ENCODE data around the gene FAM50A.
"Not testable (repeated sequence)": the region's sequence is repeated elsewhere in the genome, so short reads cannot be mapped to it uniquely, and the experiment has no call there.

The FAM50A gene

DNA sequence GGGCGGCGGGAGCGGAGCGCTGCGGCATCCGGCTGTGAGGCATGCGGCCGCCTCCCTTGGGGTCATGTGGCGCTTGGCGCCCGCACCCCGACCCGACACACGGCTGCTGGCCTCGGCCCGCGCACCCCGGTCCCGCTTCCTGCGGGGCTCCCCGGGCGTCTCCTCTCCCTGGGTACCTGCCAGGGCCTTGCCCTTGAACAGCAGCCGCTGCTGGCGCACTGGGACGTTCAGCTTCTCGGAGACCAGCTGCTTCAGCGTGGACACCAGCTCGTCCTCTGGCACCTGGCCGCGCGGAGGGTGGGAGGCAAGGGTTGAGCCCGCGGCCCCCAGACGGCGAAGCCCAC, 42.1 kb downstream of the FAM50A start:
- peak; percentile 75 for DNase-seq

DNA sequence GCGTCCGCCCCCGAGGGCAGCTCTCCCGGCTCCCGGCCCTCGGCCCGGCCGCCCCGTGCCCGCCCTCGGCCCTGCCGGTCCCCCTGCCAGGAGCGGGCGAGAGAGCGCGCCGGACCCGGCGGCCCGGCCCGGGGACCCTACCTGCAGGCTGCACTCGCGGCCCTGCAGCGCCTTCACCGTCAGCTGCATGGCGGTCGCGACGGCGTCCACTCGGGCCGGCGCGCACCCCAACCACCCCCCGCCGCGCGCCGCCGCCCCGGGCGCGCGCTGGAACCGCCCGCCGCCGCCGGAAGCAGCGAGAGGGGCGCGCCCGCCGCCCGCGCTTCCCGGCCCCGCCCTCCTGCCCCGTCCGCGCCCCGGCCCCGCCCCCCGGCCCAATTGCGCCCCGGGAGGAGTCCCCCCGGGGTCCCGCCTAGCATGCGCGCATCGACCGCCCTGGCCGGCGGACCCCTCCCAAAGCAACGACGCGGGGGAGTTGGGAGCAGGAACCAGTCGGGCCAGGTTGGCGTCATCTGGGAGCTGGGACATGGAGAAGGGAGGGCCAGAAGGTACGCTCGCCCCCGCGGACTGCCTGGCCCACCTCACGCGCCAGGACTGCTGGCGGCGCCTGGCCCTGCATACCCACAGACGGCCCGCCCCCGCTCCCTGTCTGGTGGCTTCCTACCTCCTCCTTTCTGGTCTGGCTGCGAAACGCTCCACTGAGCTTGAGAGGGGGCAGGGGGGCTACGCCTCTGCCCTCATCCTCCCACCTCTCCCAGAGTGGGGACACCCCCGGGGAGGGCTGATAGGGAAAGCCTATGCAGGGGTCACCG, 42.7 kb downstream of the FAM50A start, which contains the start of gene UBL4A:
Gene UBL4A (minus strand): TSS at position 220 of the 812 bp plus-strand sequence. CDS start 31 bp downstream, at position 189.
- DNase-seq = peak; percentile 83

GRCh38 chrX:154487518-154488290, 43.8 kb downstream of the FAM50A start:
- DNase-seq = no peak

DNA sequence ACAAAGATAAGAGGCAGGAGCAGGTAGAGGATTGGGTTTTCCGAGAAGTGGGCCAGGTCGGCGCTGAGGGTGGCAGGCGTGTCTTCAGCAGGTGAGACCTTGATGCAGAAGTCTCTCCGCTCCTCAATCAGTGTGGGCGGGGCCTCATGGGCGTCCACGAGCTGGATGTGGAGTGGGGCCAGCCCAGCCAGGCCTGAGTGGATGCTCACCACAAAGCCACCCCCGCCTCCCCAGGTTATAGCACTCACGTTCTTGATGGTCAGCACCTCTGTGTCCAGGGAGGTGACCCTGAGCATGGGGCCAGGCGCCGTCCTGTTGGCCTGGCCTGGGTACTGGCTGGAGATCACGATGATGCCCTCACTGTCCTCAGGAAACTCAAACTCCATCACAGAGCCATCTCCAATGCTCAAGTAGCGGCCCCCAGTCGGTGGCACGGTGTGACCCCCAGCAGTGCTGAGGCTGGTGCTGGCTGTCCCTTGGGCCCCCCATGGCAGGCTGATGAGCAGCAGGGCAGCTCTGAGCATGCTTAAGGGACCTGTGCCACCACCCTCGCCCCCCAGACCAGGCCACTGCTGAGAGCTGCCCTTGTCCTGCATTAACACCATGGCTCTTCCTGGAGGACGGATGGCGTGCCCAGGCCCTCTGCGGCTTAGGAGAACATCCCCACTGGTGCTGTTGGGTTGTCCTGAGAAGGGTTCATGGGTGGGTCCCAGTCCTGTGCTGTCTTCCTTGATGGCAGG, 44.6 kb downstream of the FAM50A start:
- no peak for DNase-seq

GRCh38 chrX:154489182-154489581, 45.2 kb downstream of the FAM50A start:
- no peak for DNase-seq

DNA sequence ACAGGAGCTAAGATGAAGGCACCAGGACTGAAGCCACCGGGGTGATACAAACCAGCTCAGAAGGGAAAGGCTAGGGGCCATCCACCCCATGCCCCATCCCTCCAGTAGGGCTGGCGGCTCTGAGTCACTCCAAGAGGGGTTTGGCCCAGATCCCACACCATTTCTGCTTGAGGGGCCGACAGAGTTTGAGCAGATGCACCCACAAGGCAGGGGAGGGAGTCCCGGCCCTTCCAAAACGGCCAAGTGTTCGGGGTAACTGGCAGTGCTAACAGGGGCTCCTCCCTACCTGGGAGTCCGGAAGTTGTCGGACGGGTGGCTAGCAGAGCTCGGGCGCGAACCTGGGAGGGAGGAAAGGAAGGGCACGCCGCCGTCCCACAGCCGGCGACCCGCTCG, 46.1 kb downstream of the FAM50A start:
- DNase-seq = peak; percentile 70

DNA sequence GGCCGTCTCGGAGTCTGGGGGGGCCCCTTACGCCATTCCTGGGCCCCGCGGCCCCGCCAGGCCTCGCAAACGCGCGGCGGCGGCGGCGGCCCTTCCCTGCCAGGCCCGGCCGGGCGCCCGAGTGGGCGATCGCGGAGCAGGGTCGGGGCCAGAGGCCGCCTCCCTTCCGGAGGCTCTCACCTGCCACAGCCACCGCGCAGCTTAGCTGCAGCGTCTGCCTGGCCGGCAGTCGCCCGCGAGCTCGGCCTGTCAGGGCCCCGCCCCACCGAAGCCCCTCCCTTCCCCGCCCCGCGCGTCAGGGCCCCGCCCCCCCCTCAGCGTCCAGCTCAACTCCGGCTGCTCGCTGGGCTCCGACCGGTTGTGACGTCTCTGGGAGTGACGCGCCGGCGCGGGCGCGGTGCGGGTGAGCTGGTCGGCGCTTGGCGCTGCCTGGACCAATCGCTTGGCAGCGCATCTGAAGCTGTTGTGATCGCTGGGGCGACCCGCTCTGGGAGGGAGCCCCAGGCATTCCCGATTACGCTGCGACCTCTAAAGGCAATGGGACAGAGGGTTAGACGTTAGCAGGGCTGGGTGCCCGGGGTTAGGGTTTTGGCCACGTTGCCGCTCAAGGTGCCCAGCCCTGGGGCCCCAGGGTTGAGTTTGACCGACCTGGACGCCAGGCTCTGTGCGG, 46.6 kb downstream of the FAM50A start, which contains the start of gene SLC10A3:
Gene SLC10A3 (minus strand): TSS at position 216 of the 670 bp plus-strand sequence. CDS start 1,689 bp downstream, outside the sequence.
- peak; percentile 95 for DNase-seq

DNA sequence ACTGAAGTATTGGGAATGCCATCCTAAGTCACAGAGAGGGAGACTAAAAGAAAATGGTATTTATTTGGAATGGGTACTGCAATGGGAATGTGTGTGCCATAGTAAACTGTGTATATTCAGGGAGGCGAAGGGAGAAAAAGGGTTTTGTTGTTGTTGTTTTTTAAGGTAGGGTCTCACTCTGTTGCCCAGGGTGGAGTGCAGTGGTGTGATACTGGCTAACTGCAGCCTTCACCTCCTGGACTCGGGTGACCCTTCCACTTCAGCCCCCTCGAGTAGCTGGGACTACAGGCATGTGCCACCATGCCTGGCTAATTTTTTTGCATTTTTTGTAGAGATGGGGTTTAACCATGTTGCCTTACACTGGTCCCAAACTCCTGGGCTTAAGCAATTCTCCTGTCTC, 50.8 kb downstream of the FAM50A start:
- no peak for DNase-seq

DNA sequence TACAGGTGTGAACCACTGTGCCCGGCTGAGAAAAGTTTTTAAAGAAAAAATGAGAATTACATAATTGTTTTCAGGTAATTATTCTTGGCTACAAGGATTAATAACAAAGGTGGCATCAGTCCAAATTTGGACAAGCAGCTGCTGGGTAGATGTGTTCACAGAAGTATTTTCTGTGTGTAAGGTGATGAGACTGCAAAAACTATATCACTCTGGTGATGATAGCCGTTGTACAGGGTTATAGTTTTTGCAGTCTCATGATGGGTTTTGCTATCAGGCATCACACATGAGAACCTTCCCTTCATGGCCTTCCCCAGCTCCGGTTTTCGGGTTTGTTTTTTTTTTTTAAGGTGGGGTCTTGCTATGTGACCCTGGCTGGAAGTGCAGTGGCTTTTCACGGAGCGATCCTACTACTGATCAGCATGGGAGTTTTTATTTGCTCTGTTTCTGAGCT, 51.6 kb downstream of the FAM50A start:
- DNase-seq = no peak

- DNase-seq = not testable (repeated sequence)
Measured at GRCh38 chrX:154496591-154497137, 52.7 kb downstream of the FAM50A start.

Data from activated effector memory CD4-positive, alpha-beta T cell treated with anti-CD3 and anti-CD28 coated beads, Interleukin-2, amount 50 U/mL, for 16 hours (primary cell).